ENCODE data around the gene LRWD1.

DNA sequence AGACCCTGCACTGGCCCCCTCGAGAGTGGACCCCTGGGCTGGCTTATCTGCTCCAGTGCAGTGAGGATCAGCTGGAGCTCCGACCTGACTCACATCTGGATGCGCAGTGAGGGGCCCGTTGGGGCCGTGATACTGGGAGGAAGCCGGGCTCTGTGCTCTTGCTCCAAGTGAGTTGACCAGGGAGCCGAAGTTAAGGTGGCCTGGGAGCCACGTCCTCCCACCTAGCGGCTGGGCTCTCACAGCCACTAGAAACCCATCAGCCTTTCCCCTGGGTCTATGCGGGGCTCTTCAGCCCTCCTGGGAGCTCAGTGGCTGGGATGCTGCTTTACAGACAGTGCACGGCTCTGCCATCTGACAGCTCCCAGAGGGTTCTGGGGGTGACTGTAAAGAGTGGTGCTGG lies 9.2 kb upstream of the LRWD1 start:
- TF ChIP-seq CEBPB (IDR thresholded peaks at IDR 0.05; ENCODE audit: low read depth, low read length) (no peak), FOS (IDR thresholded peaks at IDR 0.05; ENCODE audit: low read depth, low read length) (no peak), POLR2A (IDR thresholded peaks at IDR 0.05; ENCODE audit: low read depth, low read length) (no peak), RAD21 (IDR thresholded peaks at IDR 0.05; ENCODE audit: low read length) (no peak), MXI1 (IDR thresholded peaks at IDR 0.05; ENCODE audit: borderline replicate concordance, low read depth, low read length) (no peak), RCOR1 (IDR thresholded peaks at IDR 0.05; ENCODE audit: insufficient replicate concordance, low read length) (no peak), RFX5 (IDR thresholded peaks at IDR 0.05; ENCODE audit: low read depth, low read length) (no peak)
- TF ChIP-seq, protein P1, sequence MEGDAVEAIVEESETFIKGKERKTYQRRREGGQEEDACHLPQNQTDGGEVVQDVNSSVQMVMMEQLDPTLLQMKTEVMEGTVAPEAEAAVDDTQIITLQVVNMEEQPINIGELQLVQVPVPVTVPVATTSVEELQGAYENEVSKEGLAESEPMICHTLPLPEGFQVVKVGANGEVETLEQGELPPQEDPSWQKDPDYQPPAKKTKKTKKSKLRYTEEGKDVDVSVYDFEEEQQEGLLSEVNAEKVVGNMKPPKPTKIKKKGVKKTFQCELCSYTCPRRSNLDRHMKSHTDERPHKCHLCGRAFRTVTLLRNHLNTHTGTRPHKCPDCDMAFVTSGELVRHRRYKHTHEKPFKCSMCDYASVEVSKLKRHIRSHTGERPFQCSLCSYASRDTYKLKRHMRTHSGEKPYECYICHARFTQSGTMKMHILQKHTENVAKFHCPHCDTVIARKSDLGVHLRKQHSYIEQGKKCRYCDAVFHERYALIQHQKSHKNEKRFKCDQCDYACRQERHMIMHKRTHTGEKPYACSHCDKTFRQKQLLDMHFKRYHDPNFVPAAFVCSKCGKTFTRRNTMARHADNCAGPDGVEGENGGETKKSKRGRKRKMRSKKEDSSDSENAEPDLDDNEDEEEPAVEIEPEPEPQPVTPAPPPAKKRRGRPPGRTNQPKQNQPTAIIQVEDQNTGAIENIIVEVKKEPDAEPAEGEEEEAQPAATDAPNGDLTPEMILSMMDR (conservative IDR thresholded peaks at IDR 0.05; ENCODE audit: low read depth, low read length) = no peak

All from IMR-90 (cell line).